AG20443 (cell line): ENCODE measurements around the gene NANS.
"Not testable (repeated sequence)": the region's sequence is repeated elsewhere in the genome, so short reads cannot be mapped to it uniquely, and the experiment has no call there.

Experiments used
- DNase-seq: peaks from one replicate; pipeline ENCODE4 v3.0.0; 2012; ENCODE audit warnings: low spot score, mixed read lengths

The NANS gene

GRCh38 chr9:98056269-98057137, at the start of gene NANS:
NANS (plus strand) TSS chr9:98056732; CDS start chr9:98056809, 77 bp downstream.
- peak; percentile 99 for DNase-seq

- no peak for DNase-seq
Observed at GRCh38 chr9:98007251-98007928, 49.1 kb upstream of the NANS start.

- DNase-seq: no peak
Observed at GRCh38 chr9:98008764-98009163, 47.8 kb upstream of the NANS start.

GRCh38 chr9:98009437-98009836, 47.1 kb upstream of the NANS start:
- no peak for DNase-seq

GRCh38 chr9:98009936-98010335, 46.6 kb upstream of the NANS start:
- no peak for DNase-seq

GRCh38 chr9:98010445-98010844, 46.1 kb upstream of the NANS start:
- DNase-seq: no peak

- DNase-seq: no peak
Observed at GRCh38 chr9:98011122-98011521, 45.4 kb upstream of the NANS start.

- no peak for DNase-seq
Observed at GRCh38 chr9:98016137-98016680, 40.3 kb upstream of the NANS start.

GRCh38 chr9:98017306-98017705, 39.2 kb upstream of the NANS start:
- no peak for DNase-seq

- no peak for DNase-seq
Observed at GRCh38 chr9:98018347-98018746, 38.2 kb upstream of the NANS start.

DNA sequence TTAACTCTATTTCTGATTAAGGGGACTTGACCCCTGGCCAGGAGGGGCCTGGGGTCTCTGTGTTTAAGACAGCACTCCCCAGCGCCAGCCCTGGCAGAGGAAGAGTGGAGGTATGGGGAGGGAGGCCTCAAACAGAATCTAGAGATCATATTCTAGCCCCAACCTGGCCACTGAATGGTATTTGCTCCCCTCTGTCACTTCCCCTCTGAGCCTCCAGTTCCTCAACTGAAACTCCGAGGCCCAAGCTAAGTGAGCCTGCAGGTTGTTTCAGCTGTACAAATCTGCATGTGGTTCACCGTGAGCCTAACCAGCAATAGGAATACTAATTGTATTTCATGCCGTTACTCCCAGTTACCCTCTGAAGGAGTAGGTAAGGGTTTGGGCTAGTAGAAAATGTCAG, 37.4 kb upstream of the NANS start:
- DNase-seq: no peak

GRCh38 chr9:98019869-98020268, 36.7 kb upstream of the NANS start:
- DNase-seq: not testable (repeated sequence)

DNA sequence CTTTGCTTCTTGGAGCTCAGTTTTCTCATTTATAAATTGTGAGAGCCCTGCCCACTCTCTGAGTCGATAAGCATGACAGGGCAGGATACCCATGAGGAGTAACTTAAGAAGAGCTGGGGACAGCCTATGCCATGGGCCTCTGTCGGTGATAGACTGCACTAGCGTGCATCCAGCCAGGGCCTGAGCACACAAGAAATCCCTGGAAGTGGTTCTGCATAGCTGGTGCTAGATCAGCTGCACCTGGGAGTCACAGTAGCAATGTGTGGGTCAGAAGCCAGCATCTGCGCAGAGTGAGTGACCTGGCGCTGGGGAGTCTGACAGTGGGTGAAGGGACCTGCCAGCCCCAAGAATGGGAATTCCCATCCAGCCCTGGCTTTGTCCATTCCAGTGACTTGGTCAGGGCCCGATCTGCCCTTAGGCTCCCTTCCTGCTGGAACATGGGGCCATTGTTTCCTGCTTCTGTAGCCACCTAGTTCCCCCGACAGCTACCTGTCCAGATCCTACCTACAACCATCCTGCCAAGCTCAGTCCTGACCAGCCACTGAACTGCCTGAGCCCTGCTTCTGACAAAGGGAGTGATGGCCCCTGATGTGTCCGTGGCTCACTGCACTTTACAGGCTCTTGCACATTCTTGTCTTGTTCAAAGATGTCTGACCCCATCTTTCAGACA, 35.9 kb upstream of the NANS start:
- DNase-seq: no peak

GRCh38 chr9:98021306-98022040, 35.1 kb upstream of the NANS start:
- no peak for DNase-seq

DNA sequence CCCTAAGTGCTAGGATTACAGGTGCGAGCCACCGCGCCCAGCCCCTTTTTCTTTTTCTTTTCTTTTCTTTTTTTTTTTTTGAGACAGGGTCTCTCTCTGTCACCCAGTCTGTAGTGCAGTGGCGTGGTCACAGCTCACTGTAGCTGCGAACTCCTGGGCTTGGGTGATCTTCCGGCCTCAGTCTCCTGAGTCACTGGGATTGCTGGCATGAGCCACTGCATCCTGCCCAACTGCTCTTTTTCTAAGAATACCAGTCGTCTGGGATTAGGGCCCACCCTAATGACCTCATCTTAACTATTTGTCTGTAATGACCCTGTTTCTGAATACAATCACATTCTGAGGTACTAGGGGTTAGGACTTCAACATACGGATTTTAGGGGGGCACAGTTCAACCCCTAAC, 34.1 kb upstream of the NANS start:
- DNase-seq: peak; percentile 52

DNA sequence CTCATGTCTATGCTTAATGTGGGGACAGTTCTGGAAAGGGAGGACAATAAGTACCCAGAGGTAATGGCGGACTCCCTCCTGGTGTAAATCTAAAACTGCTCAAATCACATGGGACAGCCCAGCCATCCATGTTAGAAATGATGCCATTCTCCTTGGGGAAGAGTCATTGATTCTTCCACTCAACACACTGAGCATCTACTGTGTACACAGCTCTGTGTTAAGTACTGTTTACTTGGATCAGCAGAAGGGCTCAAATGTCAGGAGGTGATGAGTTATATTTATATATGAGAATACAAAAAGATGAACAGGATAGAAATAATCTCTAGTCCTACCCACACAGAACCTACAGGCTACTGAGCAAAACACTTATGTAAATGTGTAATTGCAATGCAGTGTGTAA, 31.8 kb upstream of the NANS start:
- no peak for DNase-seq

- DNase-seq: no peak
Observed at GRCh38 chr9:98031169-98031568, 25.4 kb upstream of the NANS start.

DNA sequence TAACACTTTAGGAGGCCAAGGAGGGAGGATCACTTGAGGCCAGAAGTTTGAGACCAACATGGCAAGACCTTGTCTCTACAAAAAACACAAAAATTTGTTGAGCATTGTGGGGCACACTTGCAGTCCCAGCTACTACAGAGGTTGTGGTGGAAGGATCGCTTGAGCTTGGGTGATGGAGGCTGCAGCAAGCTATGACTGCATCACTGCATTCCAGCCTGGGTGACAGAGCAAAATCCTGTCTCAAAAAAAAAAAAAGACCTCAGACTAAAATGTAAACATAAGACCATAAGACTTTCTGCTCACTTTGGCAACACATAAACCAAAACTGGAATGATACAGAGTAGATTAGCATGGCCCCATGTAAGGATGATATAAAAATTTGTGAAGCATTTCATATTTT, 24.6 kb upstream of the NANS start:
- no peak for DNase-seq

DNA sequence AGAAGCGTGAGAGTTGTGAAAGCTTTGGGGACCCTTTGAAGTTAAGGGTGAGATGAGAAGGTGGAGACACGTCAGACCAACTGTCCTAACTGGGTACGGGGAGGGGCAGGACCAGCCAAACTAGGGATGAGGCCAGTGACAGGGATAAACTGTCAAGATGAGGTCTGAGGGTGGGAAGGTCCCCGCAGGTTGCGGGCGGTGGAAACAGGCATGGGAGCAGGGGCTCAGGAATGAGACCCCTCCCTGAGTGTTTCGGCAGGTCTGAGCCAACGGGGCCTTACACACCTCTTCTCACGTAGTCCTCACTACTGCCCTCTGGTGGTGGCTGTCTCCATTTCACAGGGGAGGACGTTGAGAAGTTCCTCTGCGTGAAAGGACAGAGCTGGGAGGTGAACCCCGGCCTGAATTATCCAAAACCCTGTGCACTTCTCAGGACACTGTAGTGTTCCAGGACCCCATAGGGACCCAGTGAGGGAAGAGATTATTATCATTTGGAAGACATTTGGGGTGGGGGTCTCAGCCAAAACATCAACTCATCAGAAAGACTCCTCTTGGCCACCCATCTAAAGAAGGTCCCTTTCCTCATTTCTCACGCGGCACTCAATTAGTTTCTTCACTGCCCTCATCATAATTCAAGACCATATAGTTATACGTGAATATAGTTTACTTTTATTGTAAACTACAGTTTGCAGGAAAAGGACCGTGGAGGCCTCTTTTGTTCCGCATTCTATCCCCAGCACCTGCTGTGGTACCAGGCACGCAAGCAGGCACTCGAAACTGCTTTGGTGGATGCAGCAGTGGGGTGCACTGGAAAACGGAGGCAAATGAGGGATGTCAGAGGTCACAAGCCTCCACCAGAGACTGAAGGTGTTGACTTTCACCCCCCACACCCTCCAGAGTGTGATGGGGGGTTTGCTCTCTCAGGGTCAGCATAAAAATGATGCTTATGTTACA, 21.7 kb upstream of the NANS start:
- DNase-seq: peak; percentile 75

DNA sequence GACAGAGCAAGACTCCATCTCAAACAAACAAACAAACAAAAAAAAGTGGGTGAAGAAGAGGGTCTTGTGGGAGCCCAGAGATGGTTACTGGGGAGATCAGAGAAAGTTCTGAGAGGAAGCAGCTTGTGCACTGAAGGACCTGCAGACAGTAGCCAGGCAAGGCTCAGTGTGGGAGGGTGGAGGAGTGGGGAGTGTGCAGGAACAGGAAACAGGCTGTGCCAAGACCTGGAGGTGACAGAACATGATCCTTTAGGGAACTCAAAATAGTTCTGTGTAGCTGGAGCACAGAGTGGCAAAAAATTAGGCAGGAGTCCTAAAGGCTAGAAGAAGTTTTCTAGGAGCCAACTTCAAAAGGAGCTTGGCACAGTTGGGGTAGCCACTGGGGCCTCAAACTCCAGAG, 19.2 kb upstream of the NANS start:
- peak; percentile 39 for DNase-seq

GRCh38 chr9:98038958-98039357, 17.6 kb upstream of the NANS start:
- DNase-seq: no peak
